ENCODE measurements around the gene ZNF688. TPM values are rescaled to one million over a fixed set of nuclear protein-coding genes. Genes with fewer than 3 reads are reported as not detected.

The ZNF688 gene
- total and polyA plus RNA-seq, 2 of the 13 experiments (the other 11 are each of a cell fraction or from before 2014, with no cell fraction given) = 2.4 to 5.4 TPM

DNA sequence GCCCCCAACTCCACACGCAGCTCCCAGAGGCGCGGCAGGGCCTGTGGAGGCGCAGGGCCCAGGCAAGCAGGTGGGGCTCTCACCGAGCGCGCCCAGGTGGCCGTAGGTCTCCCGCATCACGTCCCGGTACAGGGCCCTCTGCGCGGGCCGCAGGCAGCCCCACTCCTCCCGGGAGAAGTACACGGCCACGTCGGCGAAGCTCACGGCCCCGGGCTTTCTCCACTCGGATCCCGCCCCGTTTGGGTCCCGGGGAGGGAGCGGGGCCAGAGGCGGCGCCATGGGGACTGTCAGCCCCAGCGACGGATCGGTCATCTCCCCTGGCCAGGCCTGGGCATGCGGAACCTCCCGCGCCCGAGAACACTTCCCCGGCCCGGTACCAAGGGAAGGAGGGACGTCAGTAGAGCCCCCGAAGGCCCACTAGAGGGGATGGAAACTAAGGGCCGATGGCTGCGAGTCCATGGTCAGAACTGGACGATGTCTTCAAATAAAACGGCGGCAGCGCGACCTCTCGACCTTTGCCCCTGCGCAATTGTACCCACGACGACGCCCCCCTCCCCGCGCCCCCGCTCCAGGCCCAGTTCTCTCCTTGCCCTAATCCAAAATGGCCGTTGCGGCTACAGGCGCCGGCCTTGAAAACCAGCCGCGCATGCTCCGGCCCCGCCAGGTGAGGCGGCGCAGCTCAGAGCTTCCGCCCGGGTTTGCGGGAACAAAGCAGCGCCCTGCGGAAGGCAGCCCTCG, 37.0 kb downstream of the ZNF688 start, which contains the start of gene ZNF747 (continued):
- TF ChIP-seq, protein P1, sequence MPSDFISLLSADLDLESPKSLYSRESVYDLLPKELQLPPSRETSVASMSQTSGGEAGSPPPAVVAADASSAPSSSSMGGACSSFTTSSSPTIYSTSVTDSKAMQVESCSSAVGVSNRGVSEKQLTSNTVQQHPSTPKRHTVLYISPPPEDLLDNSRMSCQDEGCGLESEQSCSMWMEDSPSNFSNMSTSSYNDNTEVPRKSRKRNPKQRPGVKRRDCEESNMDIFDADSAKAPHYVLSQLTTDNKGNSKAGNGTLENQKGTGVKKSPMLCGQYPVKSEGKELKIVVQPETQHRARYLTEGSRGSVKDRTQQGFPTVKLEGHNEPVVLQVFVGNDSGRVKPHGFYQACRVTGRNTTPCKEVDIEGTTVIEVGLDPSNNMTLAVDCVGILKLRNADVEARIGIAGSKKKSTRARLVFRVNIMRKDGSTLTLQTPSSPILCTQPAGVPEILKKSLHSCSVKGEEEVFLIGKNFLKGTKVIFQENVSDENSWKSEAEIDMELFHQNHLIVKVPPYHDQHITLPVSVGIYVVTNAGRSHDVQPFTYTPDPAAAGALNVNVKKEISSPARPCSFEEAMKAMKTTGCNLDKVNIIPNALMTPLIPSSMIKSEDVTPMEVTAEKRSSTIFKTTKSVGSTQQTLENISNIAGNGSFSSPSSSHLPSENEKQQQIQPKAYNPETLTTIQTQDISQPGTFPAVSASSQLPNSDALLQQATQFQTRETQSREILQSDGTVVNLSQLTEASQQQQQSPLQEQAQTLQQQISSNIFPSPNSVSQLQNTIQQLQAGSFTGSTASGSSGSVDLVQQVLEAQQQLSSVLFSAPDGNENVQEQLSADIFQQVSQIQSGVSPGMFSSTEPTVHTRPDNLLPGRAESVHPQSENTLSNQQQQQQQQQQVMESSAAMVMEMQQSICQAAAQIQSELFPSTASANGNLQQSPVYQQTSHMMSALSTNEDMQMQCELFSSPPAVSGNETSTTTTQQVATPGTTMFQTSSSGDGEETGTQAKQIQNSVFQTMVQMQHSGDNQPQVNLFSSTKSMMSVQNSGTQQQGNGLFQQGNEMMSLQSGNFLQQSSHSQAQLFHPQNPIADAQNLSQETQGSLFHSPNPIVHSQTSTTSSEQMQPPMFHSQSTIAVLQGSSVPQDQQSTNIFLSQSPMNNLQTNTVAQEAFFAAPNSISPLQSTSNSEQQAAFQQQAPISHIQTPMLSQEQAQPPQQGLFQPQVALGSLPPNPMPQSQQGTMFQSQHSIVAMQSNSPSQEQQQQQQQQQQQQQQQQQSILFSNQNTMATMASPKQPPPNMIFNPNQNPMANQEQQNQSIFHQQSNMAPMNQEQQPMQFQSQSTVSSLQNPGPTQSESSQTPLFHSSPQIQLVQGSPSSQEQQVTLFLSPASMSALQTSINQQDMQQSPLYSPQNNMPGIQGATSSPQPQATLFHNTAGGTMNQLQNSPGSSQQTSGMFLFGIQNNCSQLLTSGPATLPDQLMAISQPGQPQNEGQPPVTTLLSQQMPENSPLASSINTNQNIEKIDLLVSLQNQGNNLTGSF (CRISPR knock-in tag; IDR thresholded peaks at IDR 0.05) = no peak; the same call in 1 of the 2 replicates
- TF ChIP-seq, protein P2, sequence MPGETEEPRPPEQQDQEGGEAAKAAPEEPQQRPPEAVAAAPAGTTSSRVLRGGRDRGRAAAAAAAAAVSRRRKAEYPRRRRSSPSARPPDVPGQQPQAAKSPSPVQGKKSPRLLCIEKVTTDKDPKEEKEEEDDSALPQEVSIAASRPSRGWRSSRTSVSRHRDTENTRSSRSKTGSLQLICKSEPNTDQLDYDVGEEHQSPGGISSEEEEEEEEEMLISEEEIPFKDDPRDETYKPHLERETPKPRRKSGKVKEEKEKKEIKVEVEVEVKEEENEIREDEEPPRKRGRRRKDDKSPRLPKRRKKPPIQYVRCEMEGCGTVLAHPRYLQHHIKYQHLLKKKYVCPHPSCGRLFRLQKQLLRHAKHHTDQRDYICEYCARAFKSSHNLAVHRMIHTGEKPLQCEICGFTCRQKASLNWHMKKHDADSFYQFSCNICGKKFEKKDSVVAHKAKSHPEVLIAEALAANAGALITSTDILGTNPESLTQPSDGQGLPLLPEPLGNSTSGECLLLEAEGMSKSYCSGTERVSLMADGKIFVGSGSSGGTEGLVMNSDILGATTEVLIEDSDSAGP (CRISPR knock-in tag; IDR thresholded peaks at IDR 0.05; ENCODE audit: borderline replicate concordance) = peak; percentile 93; the same call in 1 of the 2 replicates
- TF ChIP-seq SUZ12 (IDR thresholded peaks at IDR 0.05; ENCODE audit: low read depth, low read length) = no peak
- peak; percentile 88 for TF ChIP-seq SAP130 (CRISPR knock-in tag; IDR thresholded peaks at IDR 0.05; ENCODE audit: low read depth)
- peak; percentile 90 for TF ChIP-seq ZNF124 (CRISPR knock-in tag; IDR thresholded peaks at IDR 0.05)
- TF ChIP-seq, protein P3, sequence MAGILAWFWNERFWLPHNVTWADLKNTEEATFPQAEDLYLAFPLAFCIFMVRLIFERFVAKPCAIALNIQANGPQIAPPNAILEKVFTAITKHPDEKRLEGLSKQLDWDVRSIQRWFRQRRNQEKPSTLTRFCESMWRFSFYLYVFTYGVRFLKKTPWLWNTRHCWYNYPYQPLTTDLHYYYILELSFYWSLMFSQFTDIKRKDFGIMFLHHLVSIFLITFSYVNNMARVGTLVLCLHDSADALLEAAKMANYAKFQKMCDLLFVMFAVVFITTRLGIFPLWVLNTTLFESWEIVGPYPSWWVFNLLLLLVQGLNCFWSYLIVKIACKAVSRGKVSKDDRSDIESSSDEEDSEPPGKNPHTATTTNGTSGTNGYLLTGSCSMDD (CRISPR knock-in tag; IDR thresholded peaks at IDR 0.05) = no peak
- no peak for TF ChIP-seq MLLT10 (CRISPR knock-in tag; IDR thresholded peaks at IDR 0.05)
- TF ChIP-seq ZFYVE20 (CRISPR knock-in tag; IDR thresholded peaks at IDR 0.05; ENCODE audit: borderline replicate concordance, low read depth) = no peak
- no peak for TF ChIP-seq JARID2 (CRISPR knock-in tag; IDR thresholded peaks at IDR 0.05; ENCODE audit: insufficient replicate concordance)
- peak; percentile 87 for TF ChIP-seq IRX3 (CRISPR knock-in tag; IDR thresholded peaks at IDR 0.05; ENCODE audit: borderline replicate concordance, low read depth)
- TF ChIP-seq KMT2A (CRISPR knock-in tag; IDR thresholded peaks at IDR 0.05) = peak; percentile 94
- TF ChIP-seq, protein P4, sequence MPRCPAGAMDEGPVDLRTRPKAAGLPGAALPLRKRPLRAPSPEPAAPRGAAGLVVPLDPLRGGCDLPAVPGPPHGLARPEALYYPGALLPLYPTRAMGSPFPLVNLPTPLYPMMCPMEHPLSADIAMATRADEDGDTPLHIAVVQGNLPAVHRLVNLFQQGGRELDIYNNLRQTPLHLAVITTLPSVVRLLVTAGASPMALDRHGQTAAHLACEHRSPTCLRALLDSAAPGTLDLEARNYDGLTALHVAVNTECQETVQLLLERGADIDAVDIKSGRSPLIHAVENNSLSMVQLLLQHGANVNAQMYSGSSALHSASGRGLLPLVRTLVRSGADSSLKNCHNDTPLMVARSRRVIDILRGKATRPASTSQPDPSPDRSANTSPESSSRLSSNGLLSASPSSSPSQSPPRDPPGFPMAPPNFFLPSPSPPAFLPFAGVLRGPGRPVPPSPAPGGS (CRISPR knock-in tag; IDR thresholded peaks at IDR 0.05) = no peak
- peak; percentile 55; the same call in 1 of the 2 replicates for TF ChIP-seq CHD2 (IDR thresholded peaks at IDR 0.05; ENCODE audit: low read depth, low read length)
- TF ChIP-seq, protein P5, sequence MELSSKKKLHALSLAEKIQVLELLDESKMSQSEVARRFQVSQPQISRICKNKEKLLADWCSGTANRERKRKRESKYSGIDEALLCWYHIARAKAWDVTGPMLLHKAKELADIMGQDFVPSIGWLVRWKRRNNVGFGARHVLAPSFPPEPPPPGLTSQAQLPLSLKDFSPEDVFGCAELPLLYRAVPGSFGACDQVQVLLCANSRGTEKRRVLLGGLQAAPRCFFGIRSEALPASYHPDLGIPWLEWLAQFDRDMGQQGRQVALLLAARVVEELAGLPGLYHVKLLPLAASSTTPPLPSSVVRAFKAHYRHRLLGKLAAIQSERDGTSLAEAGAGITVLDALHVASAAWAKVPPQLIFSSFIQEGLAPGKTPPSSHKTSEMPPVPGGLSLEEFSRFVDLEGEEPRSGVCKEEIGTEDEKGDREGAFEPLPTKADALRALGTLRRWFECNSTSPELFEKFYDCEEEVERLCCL (CRISPR knock-in tag; IDR thresholded peaks at IDR 0.05; ENCODE audit: borderline replicate concordance) = peak; percentile 99
- TF ChIP-seq TRIM24 (CRISPR knock-in tag; IDR thresholded peaks at IDR 0.05) = no peak
- TF ChIP-seq MZF1 (CRISPR knock-in tag; IDR thresholded peaks at IDR 0.05; ENCODE audit: borderline replicate concordance) = peak; percentile 82; the same call in 1 of the 2 replicates
- TF ChIP-seq, protein P6, sequence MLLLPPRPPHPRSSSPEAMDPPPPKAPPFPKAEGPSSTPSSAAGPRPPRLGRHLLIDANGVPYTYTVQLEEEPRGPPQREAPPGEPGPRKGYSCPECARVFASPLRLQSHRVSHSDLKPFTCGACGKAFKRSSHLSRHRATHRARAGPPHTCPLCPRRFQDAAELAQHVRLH (CRISPR knock-in tag; IDR thresholded peaks at IDR 0.05; ENCODE audit: borderline replicate concordance, low read depth) = peak; percentile 66
- peak; percentile 45 for TF ChIP-seq CBX5 (CRISPR knock-in tag; IDR thresholded peaks at IDR 0.05; ENCODE audit: borderline replicate concordance)

All from HepG2 (cell line).